ENCODE measurements around the gene TAS2R30. TPM values are rescaled to one million over a fixed set of nuclear protein-coding genes. Genes with fewer than 3 reads are reported as not detected.
"Not testable (repeated sequence)": the region's sequence is repeated elsewhere in the genome, so short reads cannot be mapped to it uniquely, and the experiment has no call there.

Gene TAS2R30
- total RNA-seq, 4 donors from 2014 or later: 9.4 to 34.9 (median 14.9) TPM; not detected in 1

GRCh38 chr12:11133162-11133561, 1.3 kb downstream of the TAS2R30 start:
- Histone ChIP-seq H3K36me3 (no peaks in the 10 kb centered on the region), H3K9me3 (no peaks in the 10 kb centered on the region), H3K27me3 (no peaks in the 10 kb centered on the region), H3K27ac (no peak overlapping the region), H3K4me1 (no peaks in the 10 kb centered on the region), H3K4me3 (no peak overlapping the region)
- DNase-seq: no peak
- TF ChIP-seq POLR2A (IDR thresholded peaks at IDR 0.05) (no peak), CTCF (IDR thresholded peaks at IDR 0.05) (no peak)
- intact Hi-C loops (cut with DNase I; ENCODE audit: low total_unique reads): no loop called here

- no peak for DNase-seq
- intact Hi-C loops (cut with DNase I; ENCODE audit: low total_unique reads): no loop called here
- H3K36me3 ChIP-seq: no peaks in the 10 kb centered on the region
- H3K27ac ChIP-seq: no peak overlapping the region
- H3K9me3 ChIP-seq: no peaks in the 10 kb centered on the region
- H3K27me3 ChIP-seq: no peaks in the 10 kb centered on the region
- H3K4me1 ChIP-seq: no peaks in the 10 kb centered on the region
- no peak overlapping the region for H3K4me3 ChIP-seq
- no peak for TF ChIP-seq POLR2A (IDR thresholded peaks at IDR 0.05)
- TF ChIP-seq CTCF (IDR thresholded peaks at IDR 0.05): no peak
Measured at GRCh38 chr12:11130999-11131398, 3.4 kb downstream of the TAS2R30 start.

GRCh38 chr12:11130382-11130781, 4.1 kb downstream of the TAS2R30 start:
- Histone ChIP-seq H3K27ac (no peak overlapping the region), H3K9me3 (no peaks in the 10 kb centered on the region), H3K27me3 (no peaks in the 10 kb centered on the region), H3K4me3 (no peak overlapping the region), H3K4me1 (no peaks in the 10 kb centered on the region), H3K36me3 (no peaks in the 10 kb centered on the region)
- TF ChIP-seq POLR2A (IDR thresholded peaks at IDR 0.05): no peak
- no peak for TF ChIP-seq CTCF (IDR thresholded peaks at IDR 0.05)
- DNase-seq: no peak
- intact Hi-C loops (cut with DNase I; ENCODE audit: low total_unique reads): no loop called here

GRCh38 chr12:11114130-11114529, 20.3 kb downstream of the TAS2R30 start:
- H3K36me3 ChIP-seq; H3K27ac ChIP-seq; H3K9me3 ChIP-seq; H3K27me3 ChIP-seq; DNase-seq; intact Hi-C loops (cut with DNase I; ENCODE audit: low total_unique reads); H3K4me1 ChIP-seq; H3K4me3 ChIP-seq: not testable (repeated sequence)

GRCh38 chr12:11111213-11111612, 23.2 kb downstream of the TAS2R30 start:
- H3K27me3 ChIP-seq; H3K4me3 ChIP-seq; H3K4me1 ChIP-seq; H3K9me3 ChIP-seq; H3K27ac ChIP-seq; intact Hi-C loops (cut with DNase I; ENCODE audit: low total_unique reads); H3K36me3 ChIP-seq; DNase-seq: not testable (repeated sequence)

DNA sequence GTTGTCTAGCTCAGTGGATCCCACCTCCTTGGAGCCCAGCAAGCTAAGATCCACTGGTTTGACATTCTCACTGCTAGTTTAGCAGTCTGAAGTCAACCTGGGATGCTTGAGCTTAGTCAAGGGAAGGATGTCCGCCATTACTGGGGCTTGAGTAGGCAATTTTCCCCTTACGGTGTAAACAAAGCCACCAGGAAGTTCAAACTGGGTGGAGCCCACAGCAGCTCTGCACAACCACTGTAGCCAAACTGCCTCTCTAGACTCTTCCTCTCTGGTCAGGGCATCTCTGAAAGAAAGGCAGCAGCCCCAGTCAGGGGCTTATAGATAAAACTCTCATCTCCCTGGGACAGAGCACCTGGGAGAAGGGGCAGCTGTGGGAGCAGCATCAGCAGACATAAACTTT, 25.6 kb downstream of the TAS2R30 start:
- Histone ChIP-seq H3K27me3 (no peaks in the 10 kb centered on the region), H3K27ac (no peak overlapping the region), H3K4me1 (no peaks in the 10 kb centered on the region), H3K36me3 (no peaks in the 10 kb centered on the region), H3K9me3 (no peaks in the 10 kb centered on the region), H3K4me3 (no peak overlapping the region)
- TF ChIP-seq CTCF (IDR thresholded peaks at IDR 0.05) (no peak), POLR2A (IDR thresholded peaks at IDR 0.05) (no peak)
- intact Hi-C loops (cut with DNase I; ENCODE audit: low total_unique reads): no loop called here
- no peak for DNase-seq

Data from uterus (tissue), 4 donors.